ENCODE results near the gene ADAD2.

DNA sequence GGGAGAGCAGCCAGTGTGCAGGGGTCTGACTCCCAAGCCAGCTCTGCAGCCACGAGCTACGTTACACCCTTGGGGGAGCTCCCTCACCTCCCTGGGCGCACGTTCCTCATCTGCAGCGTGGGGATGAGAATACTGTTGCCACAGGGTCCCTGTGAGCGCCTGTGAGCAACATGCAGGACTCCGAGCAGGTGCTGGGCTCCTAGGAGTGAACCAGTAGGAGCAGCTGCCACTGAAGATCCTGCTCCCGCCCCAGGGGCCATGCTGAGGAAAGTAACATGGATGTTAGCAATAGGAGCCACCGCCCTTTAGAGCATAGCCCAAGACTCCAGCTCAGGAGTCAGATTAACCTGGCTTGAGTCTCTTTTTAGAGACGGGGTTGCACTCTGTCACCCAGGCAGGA is 29.9 kb upstream of the ADAD2 start:
- no peak for TF ChIP-seq BHLHE40 (IDR thresholded peaks at IDR 0.05; ENCODE audit: low read length)
- TF ChIP-seq, protein P1, sequence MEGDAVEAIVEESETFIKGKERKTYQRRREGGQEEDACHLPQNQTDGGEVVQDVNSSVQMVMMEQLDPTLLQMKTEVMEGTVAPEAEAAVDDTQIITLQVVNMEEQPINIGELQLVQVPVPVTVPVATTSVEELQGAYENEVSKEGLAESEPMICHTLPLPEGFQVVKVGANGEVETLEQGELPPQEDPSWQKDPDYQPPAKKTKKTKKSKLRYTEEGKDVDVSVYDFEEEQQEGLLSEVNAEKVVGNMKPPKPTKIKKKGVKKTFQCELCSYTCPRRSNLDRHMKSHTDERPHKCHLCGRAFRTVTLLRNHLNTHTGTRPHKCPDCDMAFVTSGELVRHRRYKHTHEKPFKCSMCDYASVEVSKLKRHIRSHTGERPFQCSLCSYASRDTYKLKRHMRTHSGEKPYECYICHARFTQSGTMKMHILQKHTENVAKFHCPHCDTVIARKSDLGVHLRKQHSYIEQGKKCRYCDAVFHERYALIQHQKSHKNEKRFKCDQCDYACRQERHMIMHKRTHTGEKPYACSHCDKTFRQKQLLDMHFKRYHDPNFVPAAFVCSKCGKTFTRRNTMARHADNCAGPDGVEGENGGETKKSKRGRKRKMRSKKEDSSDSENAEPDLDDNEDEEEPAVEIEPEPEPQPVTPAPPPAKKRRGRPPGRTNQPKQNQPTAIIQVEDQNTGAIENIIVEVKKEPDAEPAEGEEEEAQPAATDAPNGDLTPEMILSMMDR (IDR thresholded peaks at IDR 0.05 in 2 of 3, conservative IDR thresholded peaks at IDR 0.05 in 1 of 3; ENCODE audit: insufficient read depth in 2 of 3, low read depth in 1 of 3, low read length in 3 of 3) = no peak

All from K562 (cell line).